Stimulated activated CD8-positive, alpha-beta memory T cell treated with anti-CD3 and anti-CD28 coated beads, Interleukin-7, amount 100 ng/mL, for 48 hours (primary cell): Measurements from ENCODE around the gene LTBP4.
"Not testable (repeated sequence)": the region's sequence is repeated elsewhere in the genome, so short reads cannot be mapped to it uniquely, and the experiment has no call there.

ENCODE experiments used
- DNase-seq, 2 donors: peaks; one replicate each; pipeline ENCODE4 v3.0.0-alpha.2; 2020; ENCODE audit warnings: low read depth in 1 of 2; ENCODE audit errors: extremely low read depth in 1 of 2

LTBP4 gene

GRCh38 chr19:40625406-40626120, 24.4 kb downstream of the LTBP4 start:
- DNase-seq: no peak

GRCh38 chr19:40626918-40627317, 25.7 kb downstream of the LTBP4 start:
- no peak for DNase-seq

GRCh38 chr19:40627486-40628279, 26.5 kb downstream of the LTBP4 start:
- no peak for DNase-seq

GRCh38 chr19:40629346-40629745, 28.2 kb downstream of the LTBP4 start:
- no peak for DNase-seq

GRCh38 chr19:40630571-40631160, 29.5 kb downstream of the LTBP4 start:
- DNase-seq: no peak

- no peak for DNase-seq
Measured at GRCh38 chr19:40632311-40633036, 31.3 kb downstream of the LTBP4 start.

GRCh38 chr19:40633207-40633606, 32.0 kb downstream of the LTBP4 start:
- DNase-seq: no peak

GRCh38 chr19:40638327-40638726, 37.2 kb downstream of the LTBP4 start:
- DNase-seq: no peak

GRCh38 chr19:40639638-40639982, 38.4 kb downstream of the LTBP4 start:
- no peak for DNase-seq

GRCh38 chr19:40640744-40641143, 39.6 kb downstream of the LTBP4 start:
- DNase-seq: no peak

GRCh38 chr19:40641281-40641680, 40.1 kb downstream of the LTBP4 start:
- no peak for DNase-seq

GRCh38 chr19:40642051-40642706, 41.0 kb downstream of the LTBP4 start:
- no peak for DNase-seq

GRCh38 chr19:40642757-40643305, 41.7 kb downstream of the LTBP4 start:
- DNase-seq: no peak

GRCh38 chr19:40646743-40647254, 45.6 kb downstream of the LTBP4 start:
- no peak for DNase-seq

- DNase-seq: not testable (repeated sequence)
Measured at GRCh38 chr19:40649903-40650675, 48.9 kb downstream of the LTBP4 start.

- no peak for DNase-seq
Measured at GRCh38 chr19:40650749-40651305, 49.7 kb downstream of the LTBP4 start.

GRCh38 chr19:40652303-40652702, 51.1 kb downstream of the LTBP4 start:
- DNase-seq: not testable (repeated sequence)

GRCh38 chr19:40655684-40656083, 54.5 kb downstream of the LTBP4 start:
- DNase-seq: not testable (repeated sequence)

GRCh38 chr19:40658031-40658430, 56.9 kb downstream of the LTBP4 start:
- no peak for DNase-seq
